Nucleus accumbens (tissue), 56 donors: Measurements from ENCODE around the gene GNA14.
A peak's percentile ranks its signal among the peaks of the same experiment; 100 is the strongest.

Source experiments
- DNase-seq, 56 donors: peaks; one replicate each; lab custom pipeline; 2025; lab: John Stamatoyannopoulos, UW

The GNA14 gene

DNA sequence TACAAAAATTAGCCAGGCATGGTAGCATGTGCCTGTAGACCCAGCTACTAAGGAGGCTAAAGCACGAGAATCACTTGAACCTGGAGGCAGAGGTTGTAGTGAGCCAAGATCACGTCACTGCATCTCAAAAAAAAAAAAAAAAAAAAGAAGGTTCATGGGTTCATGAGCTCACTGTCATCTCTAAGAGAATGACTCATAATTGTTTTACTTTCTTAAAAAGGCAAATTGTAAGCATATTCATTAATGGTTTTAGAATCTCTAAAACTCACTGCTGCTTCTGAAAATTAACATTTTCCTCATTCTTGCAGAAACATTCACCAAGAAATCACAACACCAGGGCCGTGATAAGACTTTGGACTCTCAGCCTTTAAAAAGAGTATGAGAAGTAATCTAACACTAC is 103.6 kb downstream of the GNA14 start:
- no peak for DNase-seq

DNA sequence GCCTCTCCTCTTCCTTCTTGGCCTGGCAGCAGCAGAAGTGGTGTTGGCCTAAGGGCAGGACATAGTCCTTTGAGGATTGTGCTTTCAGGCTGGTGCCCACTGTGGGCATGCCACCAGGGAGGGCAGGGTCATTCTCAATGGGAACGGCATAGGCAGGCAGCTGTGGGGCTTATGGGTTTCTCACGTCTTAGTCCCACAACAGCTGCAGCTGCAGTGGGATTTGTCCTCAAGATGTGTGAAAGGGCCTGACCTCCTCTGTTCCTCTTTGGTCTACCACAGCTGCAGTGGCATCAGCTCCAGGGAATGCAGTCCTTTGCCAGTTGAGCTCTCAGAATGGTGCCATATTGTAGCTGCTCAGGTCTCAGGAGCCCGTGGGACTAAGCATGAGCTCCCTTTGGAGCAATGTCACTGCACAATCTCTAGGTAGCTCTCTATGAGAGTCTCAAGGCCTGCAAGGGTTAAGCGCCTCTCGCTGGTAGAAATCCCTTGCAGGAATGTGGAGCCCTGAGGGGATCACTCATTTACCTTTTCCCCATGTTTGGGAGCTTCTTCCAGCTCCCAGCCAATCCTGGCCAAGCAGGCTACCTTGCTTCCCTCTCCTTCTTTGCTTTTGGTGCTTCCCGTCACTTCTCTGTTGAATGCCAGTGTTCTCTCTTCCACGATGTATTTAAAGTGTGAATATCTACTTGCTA is 104.8 kb downstream of the GNA14 start:
- DNase-seq: no peak

DNA sequence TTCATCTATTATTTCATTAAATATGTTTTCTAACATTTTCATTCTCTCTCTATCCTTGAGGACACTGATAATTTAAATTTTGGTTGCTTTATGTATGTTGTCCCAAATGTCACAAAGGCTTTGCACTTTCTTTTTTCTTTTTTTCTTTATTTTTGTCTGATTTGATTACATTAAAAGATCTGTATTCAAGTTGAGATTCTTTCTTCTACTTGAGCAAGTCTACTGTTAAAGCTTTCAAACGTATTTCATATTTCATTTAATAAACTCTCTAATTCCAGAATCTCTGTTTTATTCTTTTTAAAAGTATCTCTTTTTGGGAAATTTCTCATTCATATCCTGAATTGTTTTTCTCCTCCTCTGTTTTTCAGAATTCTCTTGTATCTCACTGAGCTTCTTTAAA is 106.5 kb downstream of the GNA14 start:
- DNase-seq: no peak

DNA sequence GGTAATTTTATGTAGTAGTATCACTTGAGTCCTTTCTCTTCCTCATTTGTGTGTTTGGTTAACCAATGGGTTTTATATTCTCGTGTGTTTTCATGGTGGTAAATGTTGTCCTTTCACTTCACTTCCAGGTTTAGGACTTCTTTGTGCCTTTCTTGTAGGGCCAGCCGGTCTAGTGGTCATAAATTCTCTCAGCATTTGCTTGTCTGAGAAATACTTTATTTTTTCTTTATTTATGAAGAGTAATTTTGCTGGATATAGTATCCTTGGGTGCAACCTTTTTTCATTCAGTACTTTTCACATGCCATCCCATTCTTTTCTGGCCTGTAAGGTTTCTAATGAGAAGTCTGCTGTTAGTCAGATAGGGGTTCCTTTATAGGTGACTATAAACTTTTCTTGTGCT is 107.1 kb downstream of the GNA14 start:
- no peak for DNase-seq

DNA sequence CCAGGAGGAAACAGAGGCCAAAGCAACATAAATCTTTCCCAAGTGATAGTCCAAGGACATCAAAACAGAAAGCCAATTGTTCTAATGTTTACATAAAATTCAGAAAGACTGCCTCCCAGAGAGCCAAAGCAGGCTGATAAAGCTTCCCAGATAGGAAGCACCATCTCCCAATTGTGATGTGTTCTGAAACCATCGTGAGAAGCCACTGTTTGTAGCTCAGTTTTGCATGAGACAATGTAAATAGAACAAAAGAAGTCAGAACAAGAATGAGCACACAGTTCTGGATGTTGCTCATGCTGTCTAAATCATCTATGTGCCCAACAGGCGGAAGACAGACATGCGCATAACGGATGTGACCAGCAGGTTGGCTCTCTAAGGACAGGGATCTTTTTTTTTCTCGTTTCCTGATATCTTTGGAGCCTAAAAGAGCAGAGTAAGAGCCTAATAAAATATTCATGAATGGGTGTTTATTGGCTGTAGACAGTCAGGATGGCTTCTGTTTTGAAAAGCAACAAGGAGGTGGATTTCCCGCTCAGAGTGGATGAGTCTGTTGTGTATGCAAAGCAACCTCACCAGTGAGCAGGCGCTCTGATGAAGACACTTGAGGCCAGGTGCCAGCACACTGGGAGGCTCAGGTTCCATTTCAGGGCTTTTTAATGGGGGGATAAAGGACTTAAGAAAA is 113.6 kb downstream of the GNA14 start:
- DNase-seq: peak in 37 of 56 donors; percentile 5 to 63 (median 35)

DNA sequence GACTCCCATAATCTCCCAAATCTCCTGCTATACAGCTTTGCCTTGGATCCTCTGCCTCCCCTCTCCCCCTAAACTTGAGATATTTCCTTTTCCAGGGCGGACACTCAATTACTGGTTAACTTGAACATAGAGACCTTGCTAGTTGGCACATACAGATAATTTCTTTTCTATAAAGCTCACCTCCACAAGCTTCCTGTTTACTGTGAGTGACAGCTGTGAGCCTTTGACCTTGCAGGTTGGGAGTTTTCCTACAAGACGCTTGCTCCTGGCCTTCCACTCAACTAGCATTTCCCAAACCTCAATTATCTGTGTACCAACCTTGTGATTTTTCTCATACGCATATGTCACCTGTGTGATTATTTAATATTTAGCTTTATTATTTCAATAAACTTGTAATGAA is 114.5 kb downstream of the GNA14 start:
- DNase-seq: peak in 2 of 56 donors; percentile 6 to 11

DNA sequence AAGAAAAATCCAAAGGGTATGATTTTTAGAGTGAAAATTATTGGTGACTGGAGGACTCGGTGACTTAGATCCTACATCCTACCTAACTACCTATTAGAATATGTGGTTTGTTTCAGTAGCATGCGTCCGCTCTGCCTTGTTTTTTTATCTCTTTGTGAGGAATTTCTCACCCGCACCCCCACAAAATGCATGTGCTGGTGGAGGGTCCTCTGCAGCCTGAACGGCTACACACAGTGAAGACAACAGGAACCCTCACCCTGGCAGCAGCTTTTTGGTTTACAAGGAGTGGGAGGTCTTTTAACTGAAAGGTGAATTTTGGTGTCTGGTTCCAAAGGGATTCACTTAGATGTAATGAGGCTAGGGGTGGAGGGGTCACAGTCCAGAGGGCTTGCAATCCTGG is 115.5 kb downstream of the GNA14 start:
- DNase-seq: no peak

DNA sequence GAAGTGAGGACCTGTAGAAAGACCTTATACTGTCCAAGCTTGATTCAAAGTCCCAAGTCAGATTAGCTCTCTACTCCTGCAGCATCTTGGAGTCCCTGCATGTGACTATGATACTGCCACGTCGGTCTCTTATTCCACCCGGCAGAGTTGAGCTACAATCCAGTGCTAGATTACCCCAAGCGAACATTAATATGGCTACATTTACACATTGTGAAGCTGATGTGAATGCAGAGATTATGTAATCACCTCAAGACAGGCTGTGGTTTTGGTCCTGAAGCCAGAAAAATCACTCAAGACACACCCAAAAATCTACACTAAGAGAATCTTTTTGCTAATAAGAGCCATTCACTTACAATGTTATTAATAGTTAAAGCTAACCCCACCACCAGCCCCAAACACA is 116.7 kb downstream of the GNA14 start:
- DNase-seq: no peak

DNA sequence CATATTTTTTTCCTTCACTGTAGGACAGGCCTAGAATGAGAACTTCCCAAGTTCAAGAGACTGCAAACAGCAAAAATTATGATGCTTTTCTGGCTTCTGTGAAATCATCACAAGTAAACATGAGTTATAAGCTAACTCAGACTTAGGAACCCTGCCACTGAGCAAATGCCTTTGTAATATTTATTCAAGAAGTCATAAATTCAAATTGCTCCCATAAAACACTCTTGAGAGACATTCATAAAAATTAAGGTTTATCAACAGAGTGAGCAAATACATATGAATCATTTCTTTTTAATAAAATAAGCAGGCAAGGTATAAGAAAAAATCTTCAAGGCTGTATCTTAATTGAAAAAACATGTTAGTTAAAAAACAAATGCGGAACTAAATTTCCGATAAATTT is 124.2 kb downstream of the GNA14 start:
- no peak for DNase-seq

DNA sequence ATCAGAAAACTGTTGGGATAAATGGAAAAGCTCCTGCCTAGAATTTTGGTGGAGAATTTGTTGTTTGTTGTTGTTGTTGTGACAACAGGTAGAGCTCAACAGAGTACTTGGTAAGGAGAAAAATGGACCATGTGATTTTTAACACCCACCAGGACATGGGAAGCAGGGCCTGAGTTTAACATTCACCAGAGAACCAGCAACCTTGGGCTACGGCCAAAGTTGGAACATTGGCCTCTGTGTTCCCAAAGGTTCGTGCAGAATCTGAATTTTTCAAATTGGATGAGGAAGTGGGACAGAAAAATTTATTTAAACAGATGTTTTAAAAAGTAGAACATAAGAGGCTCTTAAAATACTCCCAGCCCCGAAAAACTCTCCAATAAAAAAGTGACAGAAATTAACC is 127.0 kb downstream of the GNA14 start:
- DNase-seq: peak in 42 of 56 donors; percentile 4 to 80 (median 32)

DNA sequence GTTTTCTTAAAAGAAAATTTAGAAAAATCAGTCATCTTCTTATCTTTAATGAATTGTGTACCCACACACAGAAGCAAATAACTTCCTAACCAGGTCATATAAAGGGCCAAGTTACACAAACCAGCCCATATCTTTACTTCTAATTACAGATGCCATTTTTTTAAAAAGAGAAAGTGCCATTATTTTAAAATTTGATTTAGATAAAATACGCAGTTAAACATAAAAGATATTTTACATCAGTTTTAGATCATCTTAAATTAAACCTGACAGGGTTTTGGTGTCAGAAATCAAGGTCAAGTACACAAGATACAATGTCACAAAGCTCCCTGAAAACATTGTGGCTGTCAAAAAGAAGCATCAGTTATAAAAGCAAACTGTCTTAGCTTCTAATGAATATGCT is 129.4 kb downstream of the GNA14 start:
- DNase-seq: no peak

DNA sequence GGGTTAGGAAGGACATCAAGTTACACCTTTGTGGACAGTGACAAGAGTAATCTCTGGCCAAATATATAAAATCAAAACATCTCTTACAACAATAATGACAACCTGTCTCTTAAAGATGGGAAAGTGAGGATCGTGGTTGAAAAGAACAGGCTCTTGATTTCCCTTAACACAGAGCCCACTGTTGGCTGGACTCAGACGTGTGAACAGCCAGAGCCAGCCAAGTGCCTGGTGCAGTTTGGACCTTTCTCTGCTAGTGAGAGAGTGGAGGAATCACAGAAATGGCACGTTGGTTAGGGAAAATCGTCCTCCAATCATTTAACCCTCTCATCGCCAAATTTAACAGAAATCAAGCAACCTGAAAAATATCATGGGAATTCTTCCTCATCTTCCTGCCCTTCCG is 131.3 kb downstream of the GNA14 start:
- DNase-seq: peak in 9 of 56 donors; percentile 5 to 33 (median 10)

DNA sequence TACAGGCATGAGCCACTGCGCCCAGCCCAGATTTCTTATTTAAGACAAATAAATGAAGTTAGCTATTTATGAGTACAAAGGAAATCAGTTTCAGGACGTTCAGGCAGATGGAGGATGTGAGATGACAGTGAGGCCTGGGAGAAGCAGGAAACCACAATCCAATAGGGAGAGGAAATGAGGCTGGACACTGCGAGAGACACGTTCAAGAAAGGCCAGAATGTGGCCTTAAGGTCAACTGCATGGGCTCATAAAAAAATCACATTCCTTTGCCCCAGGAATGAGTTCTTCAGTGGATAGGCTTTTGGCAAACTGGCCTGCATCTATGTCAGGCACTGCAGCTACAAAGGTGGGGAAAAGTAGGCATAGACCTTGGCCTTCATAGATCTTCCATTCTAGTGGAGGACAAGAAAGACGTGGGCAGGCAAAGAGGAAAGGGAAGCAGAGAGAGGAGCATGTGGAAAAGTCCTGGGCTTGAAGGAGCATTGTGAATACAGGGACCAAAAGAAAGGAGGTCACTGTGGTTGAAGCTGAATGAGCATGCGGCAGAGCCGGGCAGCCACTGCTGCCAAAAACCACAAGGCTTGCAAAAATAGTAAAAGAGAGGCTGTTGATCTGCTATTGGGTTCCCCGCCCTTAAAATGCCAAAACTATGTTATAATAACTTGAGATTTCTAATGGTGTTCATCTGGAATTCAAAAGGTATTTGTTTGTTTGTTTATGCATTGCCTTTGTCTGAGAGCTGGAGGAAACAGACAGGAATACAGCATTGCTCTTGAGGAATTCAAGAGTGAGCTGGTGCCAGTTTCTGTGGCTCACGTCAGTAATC is 133.0 kb downstream of the GNA14 start:
- peak in 17 of 56 donors; percentile 4 to 53 (median 27) for DNase-seq

DNA sequence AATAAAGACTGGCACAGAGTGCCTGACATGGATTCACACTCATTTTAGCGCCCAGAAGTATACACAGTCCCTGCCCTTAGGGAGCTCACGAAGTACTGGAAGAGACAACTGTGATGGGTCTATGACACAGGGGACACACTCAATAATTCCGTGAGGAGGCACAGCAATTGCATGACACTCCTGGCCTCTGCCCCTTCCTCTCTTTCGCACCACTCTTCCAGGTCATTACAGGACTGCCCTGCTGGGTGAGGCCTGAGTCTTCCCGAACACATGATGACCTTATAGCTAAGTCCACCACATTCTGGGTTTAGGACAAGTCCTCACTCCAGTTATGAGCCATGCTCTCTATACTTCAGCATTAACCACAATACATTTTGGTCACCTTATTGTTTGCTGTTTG is 134.7 kb downstream of the GNA14 start:
- no peak for DNase-seq

DNA sequence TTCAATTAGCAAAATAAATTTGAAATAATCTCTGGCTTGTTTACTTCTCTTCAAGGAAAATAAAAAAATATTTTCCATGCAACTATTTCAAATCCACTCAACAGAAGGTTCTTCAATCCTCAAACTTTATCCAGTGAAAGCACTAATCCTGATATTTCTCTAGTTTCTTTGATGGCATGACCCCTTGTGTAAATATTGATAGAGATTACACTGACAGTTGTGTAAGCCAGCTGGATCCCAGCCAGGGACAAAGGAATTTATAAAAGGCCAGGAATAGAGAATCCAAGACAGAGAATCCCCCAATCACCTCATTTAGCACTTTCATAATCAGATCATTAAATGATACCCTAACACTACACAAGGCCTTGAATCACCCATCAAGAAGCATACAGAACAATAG is 135.2 kb downstream of the GNA14 start:
- DNase-seq: no peak

DNA sequence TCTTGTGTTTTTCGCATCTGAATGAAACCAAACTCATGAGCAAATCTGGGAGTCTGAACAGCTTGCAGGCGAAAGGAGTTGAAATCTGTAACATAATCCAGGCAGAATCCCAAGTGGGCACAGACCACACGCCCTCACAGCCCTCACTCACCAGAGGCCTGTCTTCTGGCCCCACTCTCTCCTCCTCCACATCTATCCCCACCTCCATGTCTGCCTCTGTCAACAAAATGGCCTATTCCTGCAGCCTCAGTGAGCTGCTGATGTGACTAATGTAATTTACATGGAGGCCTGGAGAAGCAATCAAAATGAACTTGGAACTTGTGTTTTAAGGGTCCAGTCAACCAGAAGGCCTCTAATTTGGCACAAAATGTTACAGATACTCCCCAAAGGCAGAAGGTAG is 136.6 kb downstream of the GNA14 start:
- no peak for DNase-seq

DNA sequence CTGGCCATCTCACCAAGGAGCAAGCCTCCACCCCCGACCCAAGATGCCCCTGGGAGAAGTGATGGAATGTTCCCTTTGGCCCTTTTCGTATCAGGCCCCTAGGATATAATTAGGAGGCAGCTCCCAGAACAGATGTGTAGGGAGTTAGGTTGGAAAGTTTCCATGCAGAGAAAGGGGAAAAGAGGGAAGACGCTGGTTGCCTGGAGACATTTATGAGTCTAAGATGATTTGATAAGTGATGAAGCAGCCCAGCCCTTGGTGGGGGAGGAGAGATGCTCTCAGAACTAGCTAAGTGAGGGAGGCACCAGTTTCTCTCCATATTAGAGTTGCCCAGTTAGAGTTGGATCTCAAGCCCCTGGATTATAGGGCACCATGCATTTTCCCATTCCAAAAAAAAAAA is 137.5 kb downstream of the GNA14 start:
- DNase-seq: no peak

DNA sequence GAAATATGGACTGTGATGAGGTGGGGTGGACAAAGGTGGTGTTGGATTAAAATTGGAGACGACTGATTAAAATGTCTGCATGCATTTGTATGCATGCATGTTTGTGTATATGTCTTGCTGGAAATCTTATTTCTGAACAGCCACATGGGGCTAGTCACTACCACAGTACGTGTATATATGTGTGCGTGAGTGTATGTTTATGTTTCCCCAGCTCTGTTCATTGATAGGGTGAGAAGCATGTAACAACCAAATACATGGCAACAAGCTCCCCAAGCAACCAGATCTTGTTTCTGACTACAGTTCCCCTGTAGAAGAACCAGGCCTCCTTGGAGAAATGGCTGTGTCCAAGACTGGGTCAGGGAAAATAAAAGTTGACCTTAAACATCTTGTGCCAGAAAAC is 139.7 kb downstream of the GNA14 start:
- DNase-seq: no peak

DNA sequence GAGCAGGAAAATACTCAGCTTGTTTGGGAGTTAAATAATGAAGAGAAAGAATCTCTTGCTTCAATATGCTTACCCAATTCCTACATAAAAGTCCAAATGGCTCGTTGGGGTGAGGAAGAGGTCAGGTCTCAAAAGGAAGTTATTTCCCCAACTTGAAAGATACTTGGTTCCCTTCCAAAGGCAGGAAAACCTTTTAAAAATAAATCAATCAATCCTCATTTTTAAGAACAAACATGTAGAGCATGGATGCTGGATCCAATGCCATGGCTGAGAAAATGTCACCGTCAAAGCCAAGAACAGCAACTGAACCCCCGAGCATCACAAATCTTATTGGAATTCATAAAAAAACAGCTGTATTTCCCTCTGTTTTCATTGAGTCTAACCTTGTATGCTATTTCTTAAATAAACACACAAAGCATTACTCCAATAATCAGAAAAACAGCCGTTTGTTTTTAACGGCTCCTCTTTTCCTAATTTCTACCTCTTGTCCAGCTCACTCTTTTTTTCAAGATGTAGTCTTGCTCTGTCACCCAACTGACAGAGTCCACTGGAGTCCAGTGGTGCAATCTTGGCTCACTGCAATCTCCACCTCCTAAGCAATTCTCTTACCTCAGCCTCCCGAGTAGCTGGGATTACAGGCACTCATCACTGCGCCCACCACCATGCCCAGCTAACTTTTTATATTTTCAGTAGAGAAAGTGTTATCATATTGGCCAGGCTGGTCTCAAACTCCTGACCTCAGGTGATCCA is 140.7 kb downstream of the GNA14 start:
- DNase-seq: no peak

DNA sequence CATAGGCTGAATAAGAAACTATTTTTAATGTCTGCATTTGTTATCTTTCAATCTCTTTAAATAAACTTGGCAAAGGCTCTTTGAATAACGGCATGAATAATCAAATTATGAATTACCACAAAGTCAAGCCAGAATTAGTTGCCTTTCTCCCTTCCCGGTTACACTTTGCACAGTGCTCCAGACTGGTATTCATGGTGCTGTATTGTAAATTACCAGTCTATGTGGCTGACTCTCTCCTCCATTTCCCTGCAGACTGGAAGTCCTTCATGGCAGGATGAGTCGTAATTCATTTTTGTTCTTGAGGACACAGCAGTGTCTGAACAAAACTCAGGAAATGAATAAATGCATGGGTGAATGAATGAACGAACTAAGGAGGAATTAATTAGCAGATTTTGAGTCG is 142.9 kb downstream of the GNA14 start:
- no peak for DNase-seq

DNA sequence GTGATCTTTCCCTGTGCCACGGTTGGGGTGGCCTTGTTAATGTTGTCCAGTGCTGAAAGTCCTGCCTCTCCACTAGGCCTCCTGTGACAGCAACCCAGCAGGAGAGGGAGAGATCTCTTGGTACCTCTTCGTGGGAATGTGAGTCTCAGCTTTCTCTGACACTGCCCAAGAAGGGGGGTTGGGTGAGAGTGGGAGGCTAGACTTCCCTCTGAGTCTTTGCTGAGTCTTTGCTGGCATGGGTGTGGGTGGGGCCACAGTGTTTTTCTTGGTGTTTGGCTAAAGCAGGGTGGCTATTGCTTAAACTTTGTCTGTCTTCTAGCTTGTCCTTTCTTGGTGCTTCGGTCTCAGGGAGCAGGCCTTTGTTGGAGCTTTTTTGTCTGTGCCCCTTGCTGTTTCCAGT is 145.6 kb downstream of the GNA14 start:
- no peak for DNase-seq
